Measurements from ENCODE around the gene NLRX1.
A peak's percentile ranks its signal among the peaks of the same experiment; 100 is the strongest.

NLRX1 gene

DNA sequence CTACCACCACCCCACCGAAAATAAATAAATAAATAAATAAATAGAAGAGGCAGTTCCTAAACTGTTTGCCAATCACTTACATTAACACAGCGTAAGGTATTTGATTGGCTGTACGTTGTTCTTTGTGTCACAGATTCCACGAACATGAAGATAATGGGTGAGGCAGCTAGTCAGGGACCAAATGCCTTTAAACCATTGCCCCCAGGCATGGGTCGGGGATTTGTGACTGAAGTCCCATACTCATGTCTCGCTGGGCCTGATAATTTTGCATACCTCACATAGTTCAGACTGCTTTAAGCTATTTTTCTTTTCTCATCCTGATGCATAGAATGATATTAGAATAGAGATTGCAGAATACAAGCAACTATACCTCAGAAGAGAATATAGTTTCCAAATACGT lies 34.0 kb downstream of the NLRX1 start:
- H3K27ac ChIP-seq (ENCODE audit: low read length): no peak overlapping the region
- H3K9me2 ChIP-seq (replicated peaks; ENCODE audit: insufficient read depth, low read length): no peaks in the 10 kb centered on the region
- no peaks in the 10 kb centered on the region for H3K9me3 ChIP-seq (replicated peaks; ENCODE audit: insufficient read depth, low read length)
- peaks cover 6% of the 10 kb centered on the region; the same call in 1 of the 2 replicates for H3F3A ChIP-seq (ENCODE audit: insufficient read depth, low read length)
- no peak overlapping the region for H3K9ac ChIP-seq (ENCODE audit: low read length)
- H3K4me3 ChIP-seq (ENCODE audit: low read length): no peak overlapping the region
- no peaks in the 10 kb centered on the region for H3K36me3 ChIP-seq (replicated peaks; ENCODE audit: insufficient read depth, low read length)
- H3K4me1 ChIP-seq (ENCODE audit: low read length): peaks cover 8% of the 10 kb centered on the region; the same call in 1 of the 2 replicates
- no peaks in the 10 kb centered on the region for H3K27me3 ChIP-seq (replicated peaks; ENCODE audit: insufficient read depth, low read length)
- H4K20me1 ChIP-seq (ENCODE audit: insufficient read depth, low read length): no peaks in the 10 kb centered on the region
- peaks cover 13% of the 10 kb centered on the region for H3K79me2 ChIP-seq (ENCODE audit: low read length)
- DNase-seq: no peak
- no peak overlapping the region for H3K4me2 ChIP-seq (ENCODE audit: low read depth, low read length)
- TF ChIP-seq EZH2phosphoT487 (IDR thresholded peaks at IDR 0.05; ENCODE audit: low read length) (no peak), EZH2 (optimal IDR thresholded peaks at IDR 0.05; ENCODE audit: low read depth, low read length) (no peak)
- TF ChIP-seq, protein P1, sequence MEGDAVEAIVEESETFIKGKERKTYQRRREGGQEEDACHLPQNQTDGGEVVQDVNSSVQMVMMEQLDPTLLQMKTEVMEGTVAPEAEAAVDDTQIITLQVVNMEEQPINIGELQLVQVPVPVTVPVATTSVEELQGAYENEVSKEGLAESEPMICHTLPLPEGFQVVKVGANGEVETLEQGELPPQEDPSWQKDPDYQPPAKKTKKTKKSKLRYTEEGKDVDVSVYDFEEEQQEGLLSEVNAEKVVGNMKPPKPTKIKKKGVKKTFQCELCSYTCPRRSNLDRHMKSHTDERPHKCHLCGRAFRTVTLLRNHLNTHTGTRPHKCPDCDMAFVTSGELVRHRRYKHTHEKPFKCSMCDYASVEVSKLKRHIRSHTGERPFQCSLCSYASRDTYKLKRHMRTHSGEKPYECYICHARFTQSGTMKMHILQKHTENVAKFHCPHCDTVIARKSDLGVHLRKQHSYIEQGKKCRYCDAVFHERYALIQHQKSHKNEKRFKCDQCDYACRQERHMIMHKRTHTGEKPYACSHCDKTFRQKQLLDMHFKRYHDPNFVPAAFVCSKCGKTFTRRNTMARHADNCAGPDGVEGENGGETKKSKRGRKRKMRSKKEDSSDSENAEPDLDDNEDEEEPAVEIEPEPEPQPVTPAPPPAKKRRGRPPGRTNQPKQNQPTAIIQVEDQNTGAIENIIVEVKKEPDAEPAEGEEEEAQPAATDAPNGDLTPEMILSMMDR (IDR thresholded peaks at IDR 0.05; ENCODE audit: low read length): no peak
- no peak overlapping the region for H2AFZ ChIP-seq (ENCODE audit: low read length)

DNA sequence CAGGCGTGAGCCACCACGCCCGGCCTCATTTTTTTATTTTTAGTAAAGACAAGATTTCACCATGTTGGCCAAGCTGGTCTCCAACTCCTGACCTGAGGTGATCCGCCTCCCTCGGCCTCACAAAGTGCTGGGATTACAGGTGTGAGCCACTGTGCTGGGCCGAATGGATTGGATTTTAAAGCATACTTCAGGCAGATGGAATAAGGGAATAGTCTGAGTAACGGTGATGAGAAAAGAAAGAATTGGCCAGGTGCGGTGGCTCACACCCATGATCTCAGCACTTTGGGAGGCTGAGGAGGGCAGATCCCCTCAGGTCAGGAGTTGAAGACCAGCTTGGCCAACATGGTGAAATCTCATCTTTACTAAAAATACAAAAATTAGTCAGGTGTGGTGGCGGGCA lies 35.5 kb downstream of the NLRX1 start:
- Histone ChIP-seq H3K36me3 (replicated peaks; ENCODE audit: insufficient read depth, low read length) (no peaks in the 10 kb centered on the region), H3F3A (ENCODE audit: insufficient read depth, low read length) (peaks cover 6% of the 10 kb centered on the region; the same call in 1 of the 2 replicates), H3K9me3 (replicated peaks; ENCODE audit: insufficient read depth, low read length) (no peaks in the 10 kb centered on the region), H3K4me1 (ENCODE audit: low read length) (peaks cover 8% of the 10 kb centered on the region; the same call in 1 of the 2 replicates), H3K9ac (ENCODE audit: low read length) (no peak overlapping the region), H3K27me3 (replicated peaks; ENCODE audit: insufficient read depth, low read length) (no peaks in the 10 kb centered on the region), H3K9me2 (replicated peaks; ENCODE audit: insufficient read depth, low read length) (no peaks in the 10 kb centered on the region), H3K27ac (ENCODE audit: low read length) (no peak overlapping the region), H2AFZ (ENCODE audit: low read length) (no peak overlapping the region), H3K4me3 (ENCODE audit: low read length) (no peak overlapping the region), H4K20me1 (ENCODE audit: insufficient read depth, low read length) (no peaks in the 10 kb centered on the region), H3K4me2 (ENCODE audit: low read depth, low read length) (no peak overlapping the region), H3K79me2 (ENCODE audit: low read length) (peaks cover 28% of the 10 kb centered on the region)
- no peak for DNase-seq
- TF ChIP-seq, protein P1 (IDR thresholded peaks at IDR 0.05; ENCODE audit: low read length): no peak
- no peak for TF ChIP-seq EZH2 (optimal IDR thresholded peaks at IDR 0.05; ENCODE audit: low read depth, low read length)
- TF ChIP-seq EZH2phosphoT487 (IDR thresholded peaks at IDR 0.05; ENCODE audit: low read length): no peak

DNA sequence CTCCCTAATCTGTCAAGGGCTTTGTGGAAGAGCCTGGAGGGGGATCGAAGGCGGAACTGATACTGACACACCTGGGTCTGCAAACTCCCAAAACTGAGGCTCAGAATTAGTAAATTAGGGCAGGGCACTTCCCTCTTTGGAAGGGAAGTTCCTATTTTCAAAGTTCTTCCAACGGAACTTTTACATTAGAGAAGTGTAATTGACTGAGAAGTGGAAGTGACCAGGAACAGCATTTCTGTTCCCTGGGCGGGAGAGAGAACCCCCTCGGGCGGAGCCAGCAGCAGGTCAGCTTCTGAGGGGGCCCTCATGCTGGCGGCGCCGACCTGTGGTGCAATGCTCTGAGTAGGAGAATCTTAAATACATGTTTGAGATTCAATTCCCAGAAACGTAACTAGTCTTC lies 36.6 kb downstream of the NLRX1 start:
- H3K9me3 ChIP-seq (replicated peaks; ENCODE audit: insufficient read depth, low read length): no peaks in the 10 kb centered on the region
- no peak for DNase-seq
- no peak overlapping the region; the same call in 1 of the 2 replicates for H3K27ac ChIP-seq (ENCODE audit: low read length)
- H3F3A ChIP-seq (ENCODE audit: insufficient read depth, low read length): peaks cover 6% of the 10 kb centered on the region; the same call in 1 of the 2 replicates
- peaks cover 8% of the 10 kb centered on the region; the same call in 1 of the 2 replicates for H3K4me1 ChIP-seq (ENCODE audit: low read length)
- no peaks in the 10 kb centered on the region for H3K9me2 ChIP-seq (replicated peaks; ENCODE audit: insufficient read depth, low read length)
- peaks cover 39% of the 10 kb centered on the region for H3K79me2 ChIP-seq (ENCODE audit: low read length)
- no peaks in the 10 kb centered on the region for H3K27me3 ChIP-seq (replicated peaks; ENCODE audit: insufficient read depth, low read length)
- no peaks in the 10 kb centered on the region for H3K36me3 ChIP-seq (replicated peaks; ENCODE audit: insufficient read depth, low read length)
- peak overlapping the region; percentile 60; the same call in 1 of the 2 replicates for H3K9ac ChIP-seq (ENCODE audit: low read length)
- TF ChIP-seq, protein P1 (IDR thresholded peaks at IDR 0.05; ENCODE audit: low read length): no peak
- TF ChIP-seq EZH2 (optimal IDR thresholded peaks at IDR 0.05; ENCODE audit: low read depth, low read length): no peak
- TF ChIP-seq EZH2phosphoT487 (IDR thresholded peaks at IDR 0.05; ENCODE audit: low read length): no peak
- H3K4me2 ChIP-seq (ENCODE audit: low read depth, low read length): peak overlapping the region; percentile 97
- peak overlapping the region; percentile 95 for H2AFZ ChIP-seq (ENCODE audit: low read length)
- H3K4me3 ChIP-seq (ENCODE audit: low read length): peak overlapping the region; percentile 100
- H4K20me1 ChIP-seq (ENCODE audit: insufficient read depth, low read length): no peaks in the 10 kb centered on the region

Measured in MM.1S (cell line).